ENCODE data around the gene CKAP2L. TPM values are rescaled to one million over a fixed set of nuclear protein-coding genes. Genes with fewer than 3 reads are reported as not detected.

CKAP2L gene
- total and polyA plus RNA-seq, 10 of the 15 experiments (the other 5 are each of a cell fraction or from before 2014, with no cell fraction given), result 10.5 to 37.4 (median 20.2) TPM

GRCh38 chr2:112791693-112792230 lies 27.4 kb upstream of the CKAP2L start (continued):
- TF ChIP-seq, protein P1, sequence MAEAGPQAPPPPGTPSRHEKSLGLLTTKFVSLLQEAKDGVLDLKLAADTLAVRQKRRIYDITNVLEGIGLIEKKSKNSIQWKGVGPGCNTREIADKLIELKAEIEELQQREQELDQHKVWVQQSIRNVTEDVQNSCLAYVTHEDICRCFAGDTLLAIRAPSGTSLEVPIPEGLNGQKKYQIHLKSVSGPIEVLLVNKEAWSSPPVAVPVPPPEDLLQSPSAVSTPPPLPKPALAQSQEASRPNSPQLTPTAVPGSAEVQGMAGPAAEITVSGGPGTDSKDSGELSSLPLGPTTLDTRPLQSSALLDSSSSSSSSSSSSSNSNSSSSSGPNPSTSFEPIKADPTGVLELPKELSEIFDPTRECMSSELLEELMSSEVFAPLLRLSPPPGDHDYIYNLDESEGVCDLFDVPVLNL (IDR thresholded peaks at IDR 0.05; ENCODE audit: low read depth, low read length), result no peak
- TF ChIP-seq, protein P2, sequence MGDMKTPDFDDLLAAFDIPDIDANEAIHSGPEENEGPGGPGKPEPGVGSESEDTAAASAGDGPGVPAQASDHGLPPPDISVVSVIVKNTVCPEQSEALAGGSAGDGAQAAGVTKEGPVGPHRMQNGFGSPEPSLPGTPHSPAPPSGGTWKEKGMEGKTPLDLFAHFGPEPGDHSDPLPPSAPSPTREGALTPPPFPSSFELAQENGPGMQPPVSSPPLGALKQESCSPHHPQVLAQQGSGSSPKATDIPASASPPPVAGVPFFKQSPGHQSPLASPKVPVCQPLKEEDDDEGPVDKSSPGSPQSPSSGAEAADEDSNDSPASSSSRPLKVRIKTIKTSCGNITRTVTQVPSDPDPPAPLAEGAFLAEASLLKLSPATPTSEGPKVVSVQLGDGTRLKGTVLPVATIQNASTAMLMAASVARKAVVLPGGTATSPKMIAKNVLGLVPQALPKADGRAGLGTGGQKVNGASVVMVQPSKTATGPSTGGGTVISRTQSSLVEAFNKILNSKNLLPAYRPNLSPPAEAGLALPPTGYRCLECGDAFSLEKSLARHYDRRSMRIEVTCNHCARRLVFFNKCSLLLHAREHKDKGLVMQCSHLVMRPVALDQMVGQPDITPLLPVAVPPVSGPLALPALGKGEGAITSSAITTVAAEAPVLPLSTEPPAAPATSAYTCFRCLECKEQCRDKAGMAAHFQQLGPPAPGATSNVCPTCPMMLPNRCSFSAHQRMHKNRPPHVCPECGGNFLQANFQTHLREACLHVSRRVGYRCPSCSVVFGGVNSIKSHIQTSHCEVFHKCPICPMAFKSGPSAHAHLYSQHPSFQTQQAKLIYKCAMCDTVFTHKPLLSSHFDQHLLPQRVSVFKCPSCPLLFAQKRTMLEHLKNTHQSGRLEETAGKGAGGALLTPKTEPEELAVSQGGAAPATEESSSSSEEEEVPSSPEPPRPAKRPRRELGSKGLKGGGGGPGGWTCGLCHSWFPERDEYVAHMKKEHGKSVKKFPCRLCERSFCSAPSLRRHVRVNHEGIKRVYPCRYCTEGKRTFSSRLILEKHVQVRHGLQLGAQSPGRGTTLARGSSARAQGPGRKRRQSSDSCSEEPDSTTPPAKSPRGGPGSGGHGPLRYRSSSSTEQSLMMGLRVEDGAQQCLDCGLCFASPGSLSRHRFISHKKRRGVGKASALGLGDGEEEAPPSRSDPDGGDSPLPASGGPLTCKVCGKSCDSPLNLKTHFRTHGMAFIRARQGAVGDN (IDR thresholded peaks at IDR 0.05), result no peak
- no peak for TF ChIP-seq RBBP5 (conservative IDR thresholded peaks at IDR 0.05)

GRCh38 chr2:112791019-112791418 lies 26.6 kb upstream of the CKAP2L start:
- ChIA-PET CTCF (interaction anchor here (1.4 kb wide), 1 partner anchor 12 kb away, joined by 4 read pairs; no protein-coding TSS in a partner anchor), RAD21 (ENCODE audit: unreplicated experiment) (no interaction called here), POLR2A (interaction anchor here (0.6 kb wide), 1 partner anchor 39 kb away, joined by 5 read pairs; no protein-coding TSS in a partner anchor), SMC1A (ENCODE audit: uncharacterized antibody, unreplicated experiment) (interaction anchor here (6.5 kb wide), 1 partner anchor 8 kb away, joined by 57 read pairs; the partner anchor contains the start of gene IL1A)
- FAIRE-seq (no peak), DNase-seq (ENCODE audit: low read depth, low spot score) (no peak), ATAC-seq (no peak)
- Histone ChIP-seq H3K9ac (ENCODE audit: control insufficient read depth, insufficient read depth, low read length) (no peak overlapping the region), H3K4me2 (ENCODE audit: control insufficient read depth, insufficient read depth) (no peak overlapping the region), H3K4me1 (ENCODE audit: control insufficient read depth, insufficient read depth, low read length) (peaks cover 13% of the 10 kb centered on the region), H3K27me3 (replicated peaks in 1 of 2; ENCODE audit: control insufficient read depth in 2 of 2, insufficient read depth in 2 of 2, low read length in 1 of 2) (no peaks in the 10 kb centered on the region), H3K9me3 (replicated peaks; ENCODE audit: control insufficient read depth, insufficient read depth, low read length) (peaks cover 2% of the 10 kb centered on the region; the same call in 2 of the 3 replicates), H3K4me3 (no peak overlapping the region), H4K20me1 (ENCODE audit: control insufficient read depth, insufficient read depth) (no peaks in the 10 kb centered on the region), H3K79me2 (ENCODE audit: control insufficient read depth, insufficient read depth, low read length) (no peaks in the 10 kb centered on the region), H3K36me3 (ENCODE audit: control insufficient read depth in 2 of 2, insufficient read depth in 2 of 2, low read length in 1 of 2) (no peaks in the 10 kb centered on the region), H3K27ac (ENCODE audit: control insufficient read depth, insufficient read depth) (no peak overlapping the region), H2AFZ (ENCODE audit: control insufficient read depth, low read depth, low read length) (no peak overlapping the region)
- intact Hi-C loops (cut with micrococcal nuclease; ENCODE audit: unreplicated experiment) (no loop called here), in situ Hi-C loops (cut with MboI) (no loop called here)
- BruUV-seq (replicated peaks), result no TSS peak
- WGBS (ENCODE audit: insufficient coverage, insufficient replicate concordance, low lambda C conversion rate, missing lambda C conversion rate), result 63% methylated on average over 3 of the region's 3 CpGs
- TF ChIP-seq LARP7 (IDR thresholded peaks at IDR 0.05) (no peak), ZZZ3 (IDR thresholded peaks at IDR 0.05; ENCODE audit: control insufficient read depth, insufficient read length, low read depth) (no peak), NBN (IDR thresholded peaks at IDR 0.05) (no peak), KAT2A (conservative IDR thresholded peaks at IDR 0.05; ENCODE audit: control insufficient read depth, low read depth, low read length) (no peak), EZH2 (IDR thresholded peaks at IDR 0.05; ENCODE audit: borderline replicate concordance, control insufficient read depth, low read depth, low read length) (no peak), NFYB (IDR thresholded peaks at IDR 0.05; ENCODE audit: insufficient read depth, low read depth, low read length) (no peak), CHD1 (IDR thresholded peaks at IDR 0.05; ENCODE audit: low read depth, low read length) (no peak), BACH1 (IDR thresholded peaks at IDR 0.05; ENCODE audit: borderline replicate concordance) (no peak), PAX8 (IDR thresholded peaks at IDR 0.05) (no peak), CHD2 (IDR thresholded peaks at IDR 0.05; ENCODE audit: borderline replicate concordance, low read depth, low read length) (no peak)
- TF ChIP-seq, protein P3, sequence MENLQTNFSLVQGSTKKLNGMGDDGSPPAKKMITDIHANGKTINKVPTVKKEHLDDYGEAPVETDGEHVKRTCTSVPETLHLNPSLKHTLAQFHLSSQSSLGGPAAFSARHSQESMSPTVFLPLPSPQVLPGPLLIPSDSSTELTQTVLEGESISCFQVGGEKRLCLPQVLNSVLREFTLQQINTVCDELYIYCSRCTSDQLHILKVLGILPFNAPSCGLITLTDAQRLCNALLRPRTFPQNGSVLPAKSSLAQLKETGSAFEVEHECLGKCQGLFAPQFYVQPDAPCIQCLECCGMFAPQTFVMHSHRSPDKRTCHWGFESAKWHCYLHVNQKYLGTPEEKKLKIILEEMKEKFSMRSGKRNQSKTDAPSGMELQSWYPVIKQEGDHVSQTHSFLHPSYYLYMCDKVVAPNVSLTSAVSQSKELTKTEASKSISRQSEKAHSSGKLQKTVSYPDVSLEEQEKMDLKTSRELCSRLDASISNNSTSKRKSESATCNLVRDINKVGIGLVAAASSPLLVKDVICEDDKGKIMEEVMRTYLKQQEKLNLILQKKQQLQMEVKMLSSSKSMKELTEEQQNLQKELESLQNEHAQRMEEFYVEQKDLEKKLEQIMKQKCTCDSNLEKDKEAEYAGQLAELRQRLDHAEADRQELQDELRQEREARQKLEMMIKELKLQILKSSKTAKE (IDR thresholded peaks at IDR 0.05; ENCODE audit: low read depth, poor library complexity, severe bottlenecking), result no peak
